ENCODE results near the gene SLC2A10. TPM values are rescaled to one million over a fixed set of nuclear protein-coding genes. Genes with fewer than 3 reads are reported as not detected.
A peak's percentile ranks its signal among the peaks of the same experiment; 100 is the strongest.

The SLC2A10 gene
- total and polyA plus RNA-seq, 4 donors: 3.5 to 25.6 (median 11.8) TPM

- no peak overlapping the region for H3K27ac ChIP-seq (ENCODE audit: low read depth in 1 of 2, low read length in 2 of 2)
- H3K36me3 ChIP-seq (ENCODE audit: control insufficient read depth in 1 of 2, insufficient read depth in 2 of 2, low read length in 1 of 2): no peaks in the 10 kb centered on the region
- no peaks in the 10 kb centered on the region for H3K27me3 ChIP-seq (ENCODE audit: control insufficient read depth in 1 of 2, insufficient read depth in 2 of 2, low read length in 1 of 2)
- no peaks in the 10 kb centered on the region for H3K9me3 ChIP-seq (ENCODE audit: control insufficient read depth, low read length)
- H3K4me1 ChIP-seq (ENCODE audit: control insufficient read depth in 1 of 2, insufficient read depth in 2 of 2, low read length in 2 of 2): no peaks in the 10 kb centered on the region
- DNase-seq (no peak), ATAC-seq (ENCODE audit: low FRiP score) (no peak)
- intact Hi-C loops (cut with DNase I): no loop called here
- no peak overlapping the region for H3K4me3 ChIP-seq (ENCODE audit: low read length in 2 of 2)
- 60% methylated on average over 7 of the region's 7 CpGs for WGBS, 2 donors
Measured at GRCh38 chr20:46704714-46705377, 4.6 kb upstream of the SLC2A10 start.

- H3K36me3 ChIP-seq (ENCODE audit: control insufficient read depth in 1 of 2, insufficient read depth in 2 of 2, low read length in 1 of 2): no peaks in the 10 kb centered on the region
- no peaks in the 10 kb centered on the region for H3K4me1 ChIP-seq (ENCODE audit: control insufficient read depth in 1 of 2, insufficient read depth in 2 of 2, low read length in 2 of 2)
- H3K27me3 ChIP-seq (ENCODE audit: control insufficient read depth in 1 of 2, insufficient read depth in 2 of 2, low read length in 1 of 2): no peaks in the 10 kb centered on the region
- intact Hi-C loops (cut with DNase I): no loop called here
- H3K9me3 ChIP-seq (ENCODE audit: control insufficient read depth, low read length): no peaks in the 10 kb centered on the region
- 54 to 63% methylated on average over 4 of the region's 4 CpGs for WGBS, 2 donors
- H3K27ac ChIP-seq (ENCODE audit: low read depth in 1 of 2, low read length in 2 of 2): no peak overlapping the region
- no peak overlapping the region for H3K4me3 ChIP-seq (ENCODE audit: low read length in 2 of 2)
- peak; percentile 48 for ATAC-seq (ENCODE audit: low FRiP score)
- no peak for DNase-seq
Measured at GRCh38 chr20:46705378-46705729, 4.1 kb upstream of the SLC2A10 start.

- WGBS, 2 donors: 95 to 97% methylated on average over 2 of the region's 2 CpGs
- Histone ChIP-seq H3K27ac (ENCODE audit: low read depth in 1 of 2, low read length in 2 of 2) (no peak overlapping the region), H3K9me3 (ENCODE audit: control insufficient read depth, low read length) (no peaks in the 10 kb centered on the region), H3K36me3 (ENCODE audit: control insufficient read depth in 1 of 2, insufficient read depth in 2 of 2, low read length in 1 of 2) (no peaks in the 10 kb centered on the region), H3K4me1 (ENCODE audit: control insufficient read depth in 1 of 2, insufficient read depth in 2 of 2, low read length in 2 of 2) (no peaks in the 10 kb centered on the region), H3K4me3 (ENCODE audit: low read length in 2 of 2) (no peak overlapping the region), H3K27me3 (ENCODE audit: control insufficient read depth in 1 of 2, insufficient read depth in 2 of 2, low read length in 1 of 2) (no peaks in the 10 kb centered on the region)
- DNase-seq: no peak
- ATAC-seq (ENCODE audit: low FRiP score): no peak
- intact Hi-C loops (cut with DNase I): no loop called here
Measured at GRCh38 chr20:46706242-46706641, 3.2 kb upstream of the SLC2A10 start.

GRCh38 chr20:46708172-46708860, 1.1 kb upstream of the SLC2A10 start:
- H3K27me3 ChIP-seq (ENCODE audit: control insufficient read depth in 1 of 2, insufficient read depth in 2 of 2, low read length in 1 of 2): no peaks in the 10 kb centered on the region
- no peaks in the 10 kb centered on the region for H3K36me3 ChIP-seq (ENCODE audit: control insufficient read depth in 1 of 2, insufficient read depth in 2 of 2, low read length in 1 of 2)
- DNase-seq (no peak), ATAC-seq (ENCODE audit: low FRiP score) (no peak)
- no peaks in the 10 kb centered on the region for H3K4me1 ChIP-seq (ENCODE audit: control insufficient read depth in 1 of 2, insufficient read depth in 2 of 2, low read length in 2 of 2)
- intact Hi-C loops (cut with DNase I): no loop called here
- H3K4me3 ChIP-seq (ENCODE audit: low read length in 2 of 2): no peak overlapping the region
- WGBS, 2 donors: 67 to 68% methylated on average over 8 of the region's 8 CpGs
- H3K9me3 ChIP-seq (ENCODE audit: control insufficient read depth, low read length): no peaks in the 10 kb centered on the region
- H3K27ac ChIP-seq (ENCODE audit: low read depth in 1 of 2, low read length in 2 of 2): no peak overlapping the region

GRCh38 chr20:46709055-46709458, 392 bp upstream of the SLC2A10 start:
- Histone ChIP-seq H3K27ac (ENCODE audit: low read depth in 1 of 2, low read length in 2 of 2) (no peak overlapping the region), H3K9me3 (ENCODE audit: control insufficient read depth, low read length) (no peaks in the 10 kb centered on the region), H3K4me1 (ENCODE audit: control insufficient read depth in 1 of 2, insufficient read depth in 2 of 2, low read length in 2 of 2) (no peaks in the 10 kb centered on the region), H3K36me3 (ENCODE audit: control insufficient read depth in 1 of 2, insufficient read depth in 2 of 2, low read length in 1 of 2) (no peaks in the 10 kb centered on the region), H3K27me3 (ENCODE audit: control insufficient read depth in 1 of 2, insufficient read depth in 2 of 2, low read length in 1 of 2) (no peaks in the 10 kb centered on the region), H3K4me3 (ENCODE audit: low read length in 2 of 2) (peak overlapping the region; percentile 51 to 81)
- DNase-seq (no peak), ATAC-seq (ENCODE audit: low FRiP score) (no peak)
- intact Hi-C loops (cut with DNase I): no loop called here
- 63 to 78% methylated on average over 12 to 13 of the region's 13 CpGs for WGBS, 2 donors

GRCh38 chr20:46710153-46710913, 884 bp downstream of the SLC2A10 start:
- peak overlapping the region; percentile 51 to 81 for H3K4me3 ChIP-seq (ENCODE audit: low read length in 2 of 2)
- no peaks in the 10 kb centered on the region for H3K27me3 ChIP-seq (ENCODE audit: control insufficient read depth in 1 of 2, insufficient read depth in 2 of 2, low read length in 1 of 2)
- H3K36me3 ChIP-seq (ENCODE audit: control insufficient read depth in 1 of 2, insufficient read depth in 2 of 2, low read length in 1 of 2): no peaks in the 10 kb centered on the region
- H3K4me1 ChIP-seq (ENCODE audit: control insufficient read depth in 1 of 2, insufficient read depth in 2 of 2, low read length in 2 of 2): no peaks in the 10 kb centered on the region
- no peak for ATAC-seq (ENCODE audit: low FRiP score)
- no peak overlapping the region for H3K27ac ChIP-seq (ENCODE audit: low read depth in 1 of 2, low read length in 2 of 2)
- 33% methylated on average over 22 of the region's 22 CpGs for WGBS, 2 donors
- intact Hi-C loops (cut with DNase I): no loop called here
- H3K9me3 ChIP-seq (ENCODE audit: control insufficient read depth, low read length): no peaks in the 10 kb centered on the region
- DNase-seq: no peak

- Histone ChIP-seq H3K9me3 (ENCODE audit: control insufficient read depth, low read length) (no peaks in the 10 kb centered on the region), H3K27ac (ENCODE audit: low read depth in 1 of 2, low read length in 2 of 2) (no peak overlapping the region), H3K27me3 (ENCODE audit: control insufficient read depth in 1 of 2, insufficient read depth in 2 of 2, low read length in 1 of 2) (no peaks in the 10 kb centered on the region), H3K4me1 (ENCODE audit: control insufficient read depth in 1 of 2, insufficient read depth in 2 of 2, low read length in 2 of 2) (no peaks in the 10 kb centered on the region), H3K36me3 (ENCODE audit: control insufficient read depth in 1 of 2, insufficient read depth in 2 of 2, low read length in 1 of 2) (no peaks in the 10 kb centered on the region), H3K4me3 (ENCODE audit: low read length in 2 of 2) (no peak overlapping the region)
- no peak for DNase-seq
- intact Hi-C loops (cut with DNase I): no loop called here
- no peak for ATAC-seq (ENCODE audit: low FRiP score)
- WGBS, 2 donors: 74 to 80% methylated on average over 5 of the region's 5 CpGs
Measured at GRCh38 chr20:46712056-46712636, 2.7 kb downstream of the SLC2A10 start.

GRCh38 chr20:46713957-46714834, 4.7 kb downstream of the SLC2A10 start:
- DNase-seq (no peak), ATAC-seq (ENCODE audit: low FRiP score) (no peak)
- WGBS, 2 donors: 89 to 92% methylated on average over 15 of the region's 15 CpGs
- Histone ChIP-seq H3K27me3 (ENCODE audit: control insufficient read depth in 1 of 2, insufficient read depth in 2 of 2, low read length in 1 of 2) (no peaks in the 10 kb centered on the region), H3K4me1 (ENCODE audit: control insufficient read depth in 1 of 2, insufficient read depth in 2 of 2, low read length in 2 of 2) (no peaks in the 10 kb centered on the region), H3K9me3 (ENCODE audit: control insufficient read depth, low read length) (no peaks in the 10 kb centered on the region), H3K27ac (ENCODE audit: low read depth in 1 of 2, low read length in 2 of 2) (no peak overlapping the region), H3K4me3 (ENCODE audit: low read length in 2 of 2) (no peak overlapping the region), H3K36me3 (ENCODE audit: control insufficient read depth in 1 of 2, insufficient read depth in 2 of 2, low read length in 1 of 2) (peaks cover 0 to under 1% of the 10 kb centered on the region in 2 donors)
- intact Hi-C loops (cut with DNase I): no loop called here

Data from aorta (tissue), 5 donors.